Measurements from ENCODE around the gene CC2D1B. TPM values are rescaled to one million over a fixed set of nuclear protein-coding genes. Genes with fewer than 3 reads are reported as not detected.

Gene CC2D1B
- total RNA-seq, 1 donor from 2014 or later: 66.4 TPM

- ChIA-PET CTCF (interaction anchor here (0.7 kb wide), 1 partner anchor 339 kb away, joined by 3 read pairs; no protein-coding TSS in a partner anchor), POLR2A (interaction anchor here (0.7 to 1.8 kb wide), 4 partner anchors 36 to 852 kb away, joined by 3 to 11 read pairs (median 5); partner anchors contain the start of genes KTI12, ORC1 and PRPF38A)
- Mint-ChIP-seq H3K4me1 (peaks cover 30% of the 10 kb centered on the region), H3K27ac (peak overlapping the region; percentile 46), H3K27me3 (peaks cover 2% of the 10 kb centered on the region), H3K4me3 (peak overlapping the region; percentile 69), H3K36me3 (ENCODE audit: low read depth) (peaks cover 10% of the 10 kb centered on the region), H3K9me3 (no peaks in the 10 kb centered on the region)
- no peak for TF ChIP-seq CTCF (IDR thresholded peaks at IDR 0.05)
- intact Hi-C loops (cut with micrococcal nuclease): loop anchor here (5.0 to 10.0 kb wide), 5 partner anchors 186 to 959 kb away; partner anchors contain the start of genes LRP8, OSBPL9, TUT4 and ZFYVE9
- DNase-seq (peak; percentile 50), ATAC-seq (ENCODE audit: low read depth) (no peak)
Observed at GRCh38 chr1:52368383-52369172, 2.6 kb upstream of the CC2D1B start.

GRCh38 chr1:52367272-52367671 lies 1.3 kb upstream of the CC2D1B start:
- Mint-ChIP-seq H3K4me3 (no peak overlapping the region), H3K27ac (no peak overlapping the region), H3K36me3 (ENCODE audit: low read depth) (peaks cover 19% of the 10 kb centered on the region), H3K27me3 (peaks cover 2% of the 10 kb centered on the region), H3K4me1 (peaks cover 30% of the 10 kb centered on the region), H3K9me3 (no peaks in the 10 kb centered on the region)
- ATAC-seq (ENCODE audit: low read depth): no peak
- no peak for TF ChIP-seq CTCF (IDR thresholded peaks at IDR 0.05)
- intact Hi-C loops (cut with micrococcal nuclease): loop anchor here (5.0 to 10.0 kb wide), 5 partner anchors 188 to 960 kb away; partner anchors contain the start of genes LRP8, OSBPL9, TUT4 and ZFYVE9
- ChIA-PET POLR2A (interaction anchor here (0.5 to 2.8 kb wide), 6 partner anchors 37 to 1813 kb away, joined by 3 to 34 read pairs (median 4); partner anchors contain the start of genes BTF3L4, ORC1 and PRPF38A), CTCF (no interaction called here)
- no peak for DNase-seq

DNA sequence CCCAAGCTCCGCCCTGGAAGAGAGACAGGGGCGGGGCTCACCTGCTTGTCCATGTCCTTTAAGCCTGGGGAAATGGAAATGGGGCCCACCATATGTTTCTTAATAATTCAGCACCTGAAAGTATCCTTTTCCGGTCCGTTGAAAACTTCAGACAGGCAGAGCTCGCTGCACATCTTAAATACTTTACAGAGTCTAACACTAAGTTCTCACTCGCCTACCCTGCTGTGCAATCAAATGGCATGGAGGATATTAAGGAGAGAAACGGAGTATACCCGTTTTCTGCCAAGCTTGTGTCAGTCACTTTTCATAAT lies 467 bp upstream of the CC2D1B start:
- Mint-ChIP-seq H3K27me3 (peaks cover 2% of the 10 kb centered on the region), H3K9me3 (no peaks in the 10 kb centered on the region), H3K36me3 (ENCODE audit: low read depth) (peaks cover 27% of the 10 kb centered on the region), H3K4me3 (peak overlapping the region; percentile 94), H3K27ac (peak overlapping the region; percentile 87), H3K4me1 (peaks cover 30% of the 10 kb centered on the region)
- intact Hi-C loops (cut with micrococcal nuclease): loop anchor here (1.0 to 10.0 kb wide), 8 partner anchors 38 to 961 kb away; partner anchors contain the start of genes LRP8, ORC1, OSBPL9 and PRPF38A
- ChIA-PET POLR2A (interaction anchor here (0.5 to 2.8 kb wide), 11 partner anchors 10 to 637 kb away, joined by 3 to 34 read pairs (median 4); partner anchors contain the start of genes BTF3L4, ORC1, PRPF38A and SHISAL2A), CTCF (interaction anchor here (1.2 kb wide), 1 partner anchor 320 kb away, joined by 4 read pairs; no protein-coding TSS in a partner anchor)
- no peak for ATAC-seq (ENCODE audit: low read depth)
- TF ChIP-seq CTCF (IDR thresholded peaks at IDR 0.05): no peak
- DNase-seq: no peak

GRCh38 chr1:52365071-52365745 lies 797 bp downstream of the CC2D1B start:
- intact Hi-C loops (cut with micrococcal nuclease): loop anchor here (5.0 to 10.0 kb wide), 5 partner anchors 190 to 962 kb away; partner anchors contain the start of genes LRP8, OSBPL9, TUT4 and ZFYVE9
- ATAC-seq (ENCODE audit: low read depth) (no peak), DNase-seq (no peak)
- peak overlapping the region; percentile 94 for H3K4me3 Mint-ChIP-seq
- CTCF ChIA-PET: interaction anchor here (0.6 to 1.2 kb wide), 2 partner anchors 65 to 321 kb away, joined by 3 read pairs; no protein-coding TSS in a partner anchor
- TF ChIP-seq CTCF (IDR thresholded peaks at IDR 0.05): no peak
- no peaks in the 10 kb centered on the region for H3K9me3 Mint-ChIP-seq
- H3K27me3 Mint-ChIP-seq: peaks cover 2% of the 10 kb centered on the region
- peaks cover 30% of the 10 kb centered on the region for H3K4me1 Mint-ChIP-seq
- POLR2A ChIA-PET: interaction anchor here (1.3 to 2.8 kb wide), 4 partner anchors 8 to 338 kb away, joined by 3 to 34 read pairs (median 6); partner anchors contain the start of genes BTF3L4, ORC1 and PRPF38A
- H3K36me3 Mint-ChIP-seq (ENCODE audit: low read depth): peaks cover 40% of the 10 kb centered on the region
- H3K27ac Mint-ChIP-seq: peak overlapping the region; percentile 88
